ENCODE measurements around the gene OXGR1.

Gene OXGR1

DNA sequence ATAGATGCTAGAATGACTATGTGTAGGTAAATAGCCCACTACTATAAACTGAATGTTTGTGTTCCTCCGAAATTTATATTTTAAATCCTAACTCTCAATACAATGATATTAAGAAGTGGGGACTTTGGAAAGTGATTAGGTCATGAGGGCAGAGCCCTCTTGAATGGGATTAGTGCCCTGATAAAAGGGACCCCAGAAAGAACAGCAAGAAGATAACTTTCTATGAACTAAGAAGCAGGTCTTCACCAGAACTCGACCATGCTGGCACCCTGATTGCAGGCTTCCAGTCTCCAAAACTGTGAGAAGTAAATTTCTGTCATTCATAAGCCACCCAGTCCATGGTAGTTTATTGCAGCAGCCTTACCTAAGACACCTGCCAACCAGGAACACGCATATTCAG lies 33.9 kb downstream of the OXGR1 start:
- no peak overlapping the region for H3K4me2 ChIP-seq (ENCODE audit: low read length)

GRCh38 chr13:96958286-96958891 lies 35.9 kb downstream of the OXGR1 start:
- no peaks in the 10 kb centered on the region for H3K9me2 ChIP-seq (ENCODE audit: low read depth, low read length)
- H3K9ac ChIP-seq (ENCODE audit: low read length), result no peak overlapping the region
- no peaks in the 10 kb centered on the region for H3F3A ChIP-seq (ENCODE audit: insufficient read depth, low read length)
- H3K9me3 ChIP-seq (ENCODE audit: low read length), result no peaks in the 10 kb centered on the region
- H2AFZ ChIP-seq (ENCODE audit: low read length), result no peak overlapping the region
- no peak overlapping the region for H3K4me2 ChIP-seq (ENCODE audit: low read length)
- no peaks in the 10 kb centered on the region for H3K79me2 ChIP-seq (ENCODE audit: insufficient read depth, low read length)
- H3K36me3 ChIP-seq (ENCODE audit: insufficient read depth, low read length), result no peaks in the 10 kb centered on the region
- H3K27ac ChIP-seq (ENCODE audit: low read depth, low read length, poor library complexity, severe bottlenecking), result no peak overlapping the region
- no peaks in the 10 kb centered on the region for H4K20me1 ChIP-seq (ENCODE audit: insufficient read depth, low read length)
- H3K4me3 ChIP-seq (ENCODE audit: low read depth, low read length, poor library complexity, severe bottlenecking), result no peak overlapping the region
- H3K4me1 ChIP-seq (ENCODE audit: insufficient read depth, low read length, severe bottlenecking), result no peaks in the 10 kb centered on the region
- H3K27me3 ChIP-seq (ENCODE audit: insufficient read depth, low read length), result no peaks in the 10 kb centered on the region
- TF ChIP-seq EZH2 (IDR thresholded peaks at IDR 0.05; ENCODE audit: borderline replicate concordance, low read length), result no peak
- TF ChIP-seq, protein P1, sequence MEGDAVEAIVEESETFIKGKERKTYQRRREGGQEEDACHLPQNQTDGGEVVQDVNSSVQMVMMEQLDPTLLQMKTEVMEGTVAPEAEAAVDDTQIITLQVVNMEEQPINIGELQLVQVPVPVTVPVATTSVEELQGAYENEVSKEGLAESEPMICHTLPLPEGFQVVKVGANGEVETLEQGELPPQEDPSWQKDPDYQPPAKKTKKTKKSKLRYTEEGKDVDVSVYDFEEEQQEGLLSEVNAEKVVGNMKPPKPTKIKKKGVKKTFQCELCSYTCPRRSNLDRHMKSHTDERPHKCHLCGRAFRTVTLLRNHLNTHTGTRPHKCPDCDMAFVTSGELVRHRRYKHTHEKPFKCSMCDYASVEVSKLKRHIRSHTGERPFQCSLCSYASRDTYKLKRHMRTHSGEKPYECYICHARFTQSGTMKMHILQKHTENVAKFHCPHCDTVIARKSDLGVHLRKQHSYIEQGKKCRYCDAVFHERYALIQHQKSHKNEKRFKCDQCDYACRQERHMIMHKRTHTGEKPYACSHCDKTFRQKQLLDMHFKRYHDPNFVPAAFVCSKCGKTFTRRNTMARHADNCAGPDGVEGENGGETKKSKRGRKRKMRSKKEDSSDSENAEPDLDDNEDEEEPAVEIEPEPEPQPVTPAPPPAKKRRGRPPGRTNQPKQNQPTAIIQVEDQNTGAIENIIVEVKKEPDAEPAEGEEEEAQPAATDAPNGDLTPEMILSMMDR (IDR thresholded peaks at IDR 0.05; ENCODE audit: low read length), result peak; percentile 88

More for the DNA sequence above, 33.9 kb downstream of the OXGR1 start:
- no peak overlapping the region for H3K4me3 ChIP-seq (ENCODE audit: low read depth, low read length, poor library complexity, severe bottlenecking)
- no peaks in the 10 kb centered on the region for H3F3A ChIP-seq (ENCODE audit: insufficient read depth, low read length)
- no peaks in the 10 kb centered on the region for H3K27me3 ChIP-seq (ENCODE audit: insufficient read depth, low read length)
- H2AFZ ChIP-seq (ENCODE audit: low read length), result no peak overlapping the region
- no peak overlapping the region for H3K9ac ChIP-seq (ENCODE audit: low read length)
- H3K9me2 ChIP-seq (ENCODE audit: low read depth, low read length), result no peaks in the 10 kb centered on the region
- H3K36me3 ChIP-seq (ENCODE audit: insufficient read depth, low read length), result no peaks in the 10 kb centered on the region
- no peaks in the 10 kb centered on the region for H4K20me1 ChIP-seq (ENCODE audit: insufficient read depth, low read length)
- no peaks in the 10 kb centered on the region for H3K79me2 ChIP-seq (ENCODE audit: insufficient read depth, low read length)
- no peaks in the 10 kb centered on the region for H3K9me3 ChIP-seq (ENCODE audit: low read length)
- TF ChIP-seq, protein P1 (IDR thresholded peaks at IDR 0.05; ENCODE audit: low read length), result no peak
- TF ChIP-seq EZH2 (IDR thresholded peaks at IDR 0.05; ENCODE audit: borderline replicate concordance, low read length), result no peak
- no peak overlapping the region for H3K27ac ChIP-seq (ENCODE audit: low read depth, low read length, poor library complexity, severe bottlenecking)
- H3K4me1 ChIP-seq (ENCODE audit: insufficient read depth, low read length, severe bottlenecking), result no peaks in the 10 kb centered on the region

DNA sequence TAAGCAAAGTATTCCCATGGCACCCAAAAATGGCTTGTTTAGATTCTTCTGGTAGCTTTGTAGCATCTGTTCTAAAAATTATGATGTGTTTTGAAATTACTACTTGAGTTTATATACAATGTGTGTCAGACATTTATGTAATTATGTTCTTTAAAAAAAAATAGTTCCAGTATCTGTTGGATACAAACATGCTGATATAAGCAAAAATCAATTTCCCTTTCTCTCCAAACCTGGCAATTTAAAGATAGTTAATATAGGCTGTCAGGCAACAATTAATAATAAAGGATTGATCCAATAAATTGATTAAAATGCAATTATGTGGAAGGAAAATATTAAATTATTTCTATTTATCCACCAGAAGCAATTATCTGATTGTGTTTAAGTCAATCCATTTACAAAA lies 41.7 kb downstream of the OXGR1 start:
- H3K27ac ChIP-seq (ENCODE audit: low read depth, low read length, poor library complexity, severe bottlenecking), result no peak overlapping the region
- no peaks in the 10 kb centered on the region for H3K9me3 ChIP-seq (ENCODE audit: low read length)
- H3K4me2 ChIP-seq (ENCODE audit: low read length), result no peak overlapping the region
- H3K27me3 ChIP-seq (ENCODE audit: insufficient read depth, low read length), result no peaks in the 10 kb centered on the region
- no peaks in the 10 kb centered on the region for H3K79me2 ChIP-seq (ENCODE audit: insufficient read depth, low read length)
- no peak overlapping the region for H3K9ac ChIP-seq (ENCODE audit: low read length)
- H3K9me2 ChIP-seq (ENCODE audit: low read depth, low read length), result no peaks in the 10 kb centered on the region
- no peak for TF ChIP-seq EZH2 (IDR thresholded peaks at IDR 0.05; ENCODE audit: borderline replicate concordance, low read length)
- TF ChIP-seq, protein P1 (IDR thresholded peaks at IDR 0.05; ENCODE audit: low read length), result no peak
- no peaks in the 10 kb centered on the region for H3F3A ChIP-seq (ENCODE audit: insufficient read depth, low read length)
- H3K36me3 ChIP-seq (ENCODE audit: insufficient read depth, low read length), result no peaks in the 10 kb centered on the region
- no peak overlapping the region for H3K4me3 ChIP-seq (ENCODE audit: low read depth, low read length, poor library complexity, severe bottlenecking)
- H2AFZ ChIP-seq (ENCODE audit: low read length), result no peak overlapping the region
- no peaks in the 10 kb centered on the region for H4K20me1 ChIP-seq (ENCODE audit: insufficient read depth, low read length)
- H3K4me1 ChIP-seq (ENCODE audit: insufficient read depth, low read length, severe bottlenecking), result no peaks in the 10 kb centered on the region
